Measurements from ENCODE around the gene SSR4. TPM values are rescaled to one million over a fixed set of nuclear protein-coding genes. Genes with fewer than 3 reads are reported as not detected.

SSR4 gene
- total RNA-seq, 1 experiment from 2014 or later: 203 TPM

DNA sequence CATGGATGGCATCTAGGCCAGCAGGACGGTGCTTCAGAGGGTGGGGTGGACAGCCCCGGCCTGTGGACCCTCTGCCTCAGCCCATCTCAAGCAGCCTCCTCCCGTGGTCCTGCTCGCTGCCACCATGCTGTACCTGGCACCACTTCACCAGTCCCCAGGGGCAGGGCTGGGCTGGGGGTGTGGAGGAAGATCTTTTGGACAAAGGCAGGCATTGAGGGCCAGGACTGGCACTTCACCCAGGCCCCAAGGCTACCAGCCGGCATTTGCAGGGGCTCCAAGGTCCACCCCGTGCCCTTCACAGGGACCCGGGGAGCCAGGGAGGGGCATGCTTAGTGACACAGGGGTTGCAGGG is 29.7 kb upstream of the SSR4 start:
- TF ChIP-seq, protein P1, sequence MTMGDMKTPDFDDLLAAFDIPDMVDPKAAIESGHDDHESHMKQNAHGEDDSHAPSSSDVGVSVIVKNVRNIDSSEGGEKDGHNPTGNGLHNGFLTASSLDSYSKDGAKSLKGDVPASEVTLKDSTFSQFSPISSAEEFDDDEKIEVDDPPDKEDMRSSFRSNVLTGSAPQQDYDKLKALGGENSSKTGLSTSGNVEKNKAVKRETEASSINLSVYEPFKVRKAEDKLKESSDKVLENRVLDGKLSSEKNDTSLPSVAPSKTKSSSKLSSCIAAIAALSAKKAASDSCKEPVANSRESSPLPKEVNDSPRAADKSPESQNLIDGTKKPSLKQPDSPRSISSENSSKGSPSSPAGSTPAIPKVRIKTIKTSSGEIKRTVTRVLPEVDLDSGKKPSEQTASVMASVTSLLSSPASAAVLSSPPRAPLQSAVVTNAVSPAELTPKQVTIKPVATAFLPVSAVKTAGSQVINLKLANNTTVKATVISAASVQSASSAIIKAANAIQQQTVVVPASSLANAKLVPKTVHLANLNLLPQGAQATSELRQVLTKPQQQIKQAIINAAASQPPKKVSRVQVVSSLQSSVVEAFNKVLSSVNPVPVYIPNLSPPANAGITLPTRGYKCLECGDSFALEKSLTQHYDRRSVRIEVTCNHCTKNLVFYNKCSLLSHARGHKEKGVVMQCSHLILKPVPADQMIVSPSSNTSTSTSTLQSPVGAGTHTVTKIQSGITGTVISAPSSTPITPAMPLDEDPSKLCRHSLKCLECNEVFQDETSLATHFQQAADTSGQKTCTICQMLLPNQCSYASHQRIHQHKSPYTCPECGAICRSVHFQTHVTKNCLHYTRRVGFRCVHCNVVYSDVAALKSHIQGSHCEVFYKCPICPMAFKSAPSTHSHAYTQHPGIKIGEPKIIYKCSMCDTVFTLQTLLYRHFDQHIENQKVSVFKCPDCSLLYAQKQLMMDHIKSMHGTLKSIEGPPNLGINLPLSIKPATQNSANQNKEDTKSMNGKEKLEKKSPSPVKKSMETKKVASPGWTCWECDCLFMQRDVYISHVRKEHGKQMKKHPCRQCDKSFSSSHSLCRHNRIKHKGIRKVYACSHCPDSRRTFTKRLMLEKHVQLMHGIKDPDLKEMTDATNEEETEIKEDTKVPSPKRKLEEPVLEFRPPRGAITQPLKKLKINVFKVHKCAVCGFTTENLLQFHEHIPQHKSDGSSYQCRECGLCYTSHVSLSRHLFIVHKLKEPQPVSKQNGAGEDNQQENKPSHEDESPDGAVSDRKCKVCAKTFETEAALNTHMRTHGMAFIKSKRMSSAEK (CRISPR knock-in tag; IDR thresholded peaks at IDR 0.05; ENCODE audit: borderline replicate concordance): no peak
- no peak for TF ChIP-seq AFF4 (CRISPR knock-in tag; IDR thresholded peaks at IDR 0.05; ENCODE audit: borderline replicate concordance)
- no peak for TF ChIP-seq GTF2I (CRISPR knock-in tag; conservative IDR thresholded peaks at IDR 0.05)
- no peak for TF ChIP-seq HMGA2 (CRISPR knock-in tag; IDR thresholded peaks at IDR 0.05)
- TF ChIP-seq KAT7 (CRISPR knock-in tag; IDR thresholded peaks at IDR 0.05; ENCODE audit: borderline replicate concordance): no peak
- no peak for TF ChIP-seq CBFB (CRISPR knock-in tag; IDR thresholded peaks at IDR 0.05; ENCODE audit: low read depth)
- no peak for TF ChIP-seq NFE2L1 (CRISPR knock-in tag; IDR thresholded peaks at IDR 0.05)
- TF ChIP-seq ERG (CRISPR knock-in tag; IDR thresholded peaks at IDR 0.05): no peak
- TF ChIP-seq ETV6 (CRISPR knock-in tag; IDR thresholded peaks at IDR 0.05): no peak
- TF ChIP-seq, protein P2, sequence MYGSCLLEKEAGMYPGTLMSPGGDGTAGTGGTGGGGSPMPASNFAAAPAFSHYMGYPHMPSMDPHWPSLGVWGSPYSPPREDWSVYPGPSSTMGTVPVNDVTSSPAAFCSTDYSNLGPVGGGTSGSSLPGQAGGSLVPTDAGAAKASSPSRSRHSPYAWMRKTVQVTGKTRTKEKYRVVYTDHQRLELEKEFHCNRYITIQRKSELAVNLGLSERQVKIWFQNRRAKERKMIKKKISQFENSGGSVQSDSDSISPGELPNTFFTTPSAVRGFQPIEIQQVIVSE (CRISPR knock-in tag; IDR thresholded peaks at IDR 0.05; ENCODE audit: borderline replicate concordance): no peak
- no peak for TF ChIP-seq E2F1 (CRISPR knock-in tag; IDR thresholded peaks at IDR 0.05)
- TF ChIP-seq GABPB1 (CRISPR knock-in tag; IDR thresholded peaks at IDR 0.05): no peak
- TF ChIP-seq USF2 (CRISPR knock-in tag; IDR thresholded peaks at IDR 0.05): no peak
- H3K27ac Mint-ChIP-seq: no peak overlapping the region
- ChIA-PET POLR2A (no interaction called here), CTCF (no interaction called here)
- no peaks in the 10 kb centered on the region for H3K9me3 Mint-ChIP-seq
- no peak overlapping the region for H3K4me3 Mint-ChIP-seq
- no peak for DNase-seq (ENCODE audit: low spot score)
- no peaks in the 10 kb centered on the region for H3K36me3 Mint-ChIP-seq
- ATAC-seq: no peak
- no peaks in the 10 kb centered on the region for H3K27me3 Mint-ChIP-seq (ENCODE audit: low read depth)
- peaks cover 3% of the 10 kb centered on the region; the same call in 1 of the 2 replicates for H3K4me1 Mint-ChIP-seq

All from WTC11 (cell line).